Thoracic aorta (tissue), 2 donors: ENCODE results near the gene LRMDA. TPM values are rescaled to one million over a fixed set of nuclear protein-coding genes. Genes with fewer than 3 reads are reported as not detected.

ENCODE experiments used
- ATAC-seq: fragments of 150-250 bp; one replicate; pipeline ENCODE4 v1.8.0; 2017; ENCODE audit warnings: low read depth; ENCODE audit not compliant: insufficient number of reproducible peaks, low FRiP score
- DNase-seq: peaks from one replicate; pipeline ENCODE4 v3.0.0-alpha.2; 2020; ENCODE audit warnings: low spot score
- H3K27ac ChIP-seq, 2 donors: fragments of 200-600 bp; sonication (generic); 1 replicate in 1 of 2; 2 replicates in 1 of 2; pipeline ENCODE4 v1.5.1; 2016; ENCODE audit warnings: mild to moderate bottlenecking in 2 of 2, moderate library complexity in 2 of 2
- H3K27me3 ChIP-seq: fragments of 200-600 bp; sonication (generic); replicated peaks from 2 replicates; pipeline ENCODE4 v1.6.0; 2016; ENCODE audit warnings: mild to moderate bottlenecking; ENCODE audit not compliant: insufficient read depth
- H3K36me3 ChIP-seq: fragments of 200-600 bp; sonication (generic); one replicate; pipeline ENCODE4 v1.5.1; 2016
- H3K4me1 ChIP-seq, 2 donors: fragments of 200-600 bp; sonication (generic); 1 replicate in 1 of 2; 2 replicates in 1 of 2; pipeline versions ENCODE4 v1.5.1 to v1.6.0; 2016; ENCODE audit warnings: low read depth in 2 of 2, mild to moderate bottlenecking in 1 of 2; ENCODE audit not compliant: control insufficient read depth in 1 of 2
- H3K4me3 ChIP-seq: fragments of 200-600 bp; sonication (generic); 2 replicates; pipeline ENCODE4 v1.5.1; 2016; ENCODE audit warnings: mild to moderate bottlenecking
- H3K9me3 ChIP-seq: fragments of 200-600 bp; sonication (generic); 2 replicates; pipeline ENCODE4 v1.5.1; 2016
- CTCF ChIP-seq: fragments of 200-600 bp; sonication (generic); IDR thresholded peaks from one replicate; pipeline ENCODE4 v1.5.1; 2019; ENCODE audit warnings: antibody characterized with exemption
- total RNA-seq, 2 donors: library from RNA; depleted of rRNA; stranded (reverse); fragments of >200 nt; gene quantifications; one replicate each; pipeline versions ENCODE4 v1.1.0 to v1.2.3, GENCODE V29; 2016

LRMDA gene
- total RNA-seq, 2 donors from 2014 or later, result 8.3 to 36.6 TPM

GRCh38 chr10:75984067-75984466 is 552.6 kb downstream of the LRMDA start:
- H3K4me1 ChIP-seq, result peaks cover 0 to 6% of the 10 kb centered on the region in 2 donors
- TF ChIP-seq CTCF, result no peak
- H3K27me3 ChIP-seq, result no peaks in the 10 kb centered on the region
- H3K9me3 ChIP-seq, result no peaks in the 10 kb centered on the region
- DNase-seq (no peak), ATAC-seq (no peak)
- no peak overlapping the region for H3K4me3 ChIP-seq
- no peaks in the 10 kb centered on the region for H3K36me3 ChIP-seq
- no peak overlapping the region for H3K27ac ChIP-seq

- Histone ChIP-seq H3K4me1 (peaks cover 0 to 6% of the 10 kb centered on the region in 2 donors), H3K36me3 (no peaks in the 10 kb centered on the region), H3K27ac (no peak overlapping the region), H3K4me3 (no peak overlapping the region), H3K27me3 (no peaks in the 10 kb centered on the region), H3K9me3 (no peaks in the 10 kb centered on the region)
- TF ChIP-seq CTCF, result no peak
- DNase-seq (no peak), ATAC-seq (no peak)
Measured at GRCh38 chr10:75987616-75988015, 556.2 kb downstream of the LRMDA start.

GRCh38 chr10:75994357-75995040 is 563.1 kb downstream of the LRMDA start:
- no peak overlapping the region for H3K4me3 ChIP-seq
- peaks cover 0 to 7% of the 10 kb centered on the region in 2 donors for H3K4me1 ChIP-seq
- DNase-seq (no peak), ATAC-seq (no peak)
- TF ChIP-seq CTCF, result no peak
- H3K27ac ChIP-seq, result no peak overlapping the region
- no peaks in the 10 kb centered on the region for H3K9me3 ChIP-seq
- no peaks in the 10 kb centered on the region for H3K27me3 ChIP-seq
- no peaks in the 10 kb centered on the region for H3K36me3 ChIP-seq

GRCh38 chr10:75995041-75995430 is 563.6 kb downstream of the LRMDA start:
- Histone ChIP-seq H3K27me3 (no peaks in the 10 kb centered on the region), H3K9me3 (no peaks in the 10 kb centered on the region), H3K27ac (no peak overlapping the region), H3K36me3 (no peaks in the 10 kb centered on the region), H3K4me3 (no peak overlapping the region), H3K4me1 (peaks cover 0 to 7% of the 10 kb centered on the region in 2 donors)
- no peak for TF ChIP-seq CTCF
- no peak for ATAC-seq
- DNase-seq, result no peak

GRCh38 chr10:75995720-75996119 is 564.3 kb downstream of the LRMDA start:
- no peak for DNase-seq
- H3K4me1 ChIP-seq, result peaks cover 0 to 7% of the 10 kb centered on the region in 2 donors

More at GRCh38 chr10:75995720-75996119, 564.3 kb downstream of the LRMDA start:
- H3K9me3 ChIP-seq, result no peaks in the 10 kb centered on the region
- ATAC-seq, result no peak
- no peaks in the 10 kb centered on the region for H3K36me3 ChIP-seq
- no peak for TF ChIP-seq CTCF
- no peaks in the 10 kb centered on the region for H3K27me3 ChIP-seq
- H3K4me3 ChIP-seq, result no peak overlapping the region
- no peak overlapping the region for H3K27ac ChIP-seq
